ENCODE data around the gene MANBA. TPM values are rescaled to one million over a fixed set of nuclear protein-coding genes. Genes with fewer than 3 reads are reported as not detected.

Gene MANBA
- polyA plus RNA-seq, 2 of the 4 experiments (the other 2 are of a cell fraction): 9.3 to 10.4 TPM

- ChIA-PET POLR2A (interaction anchor here (1.9 kb wide), 1 partner anchor 35 kb away, joined by 5 read pairs; the partner anchor contains the start of gene UBE2D3), CTCF (interaction anchor here (0.8 to 1.6 kb wide), 2 partner anchors 172 kb away, joined by 3 to 5 read pairs; no protein-coding TSS in a partner anchor)
- Histone ChIP-seq H3K9me3 (0 out of 3 replicates have a peak, but pooled peaks cover 4% of the 10 kb centered on the region), H3K4me1 (peaks cover 5% of the 10 kb centered on the region; the same call in 1 of the 3 replicates), H3K4me2 (no peak overlapping the region), H3K4me3 (no peak overlapping the region), H3K27ac (no peak overlapping the region)
- DNase-seq (ENCODE audit: low read depth in 1 of 2, low spot score in 1 of 2) (no peak), ATAC-seq (peak in 1 of 2 experiments; percentile 16; a peak in 1 of 6 replicates), FAIRE-seq (no peak)
- no peak for TF ChIP-seq ZSCAN20 (CRISPR knock-in tag; IDR thresholded peaks at IDR 0.05)
- TF ChIP-seq RFX5 (IDR thresholded peaks at IDR 0.05): no peak
- no peak for TF ChIP-seq BCL3 (IDR thresholded peaks at IDR 0.05)
- no peak for TF ChIP-seq FOSB (CRISPR knock-in tag; IDR thresholded peaks at IDR 0.05)
- TF ChIP-seq HOXB5 (CRISPR knock-in tag; IDR thresholded peaks at IDR 0.05): no peak
- TF ChIP-seq POLR2AphosphoS2 (conservative IDR thresholded peaks at IDR 0.05; ENCODE audit: low read length): peak; percentile 75; the same call in 1 of the 2 replicates
- no peak for TF ChIP-seq ZNF302 (CRISPR knock-in tag; IDR thresholded peaks at IDR 0.05)
- TF ChIP-seq ELK1 (IDR thresholded peaks at IDR 0.05; ENCODE audit: low read depth, low read length): no peak
- 93% methylated on average over 2 of the region's 2 CpGs for WGBS (ENCODE audit: missing lambda C conversion rate)
Measured at GRCh38 chr4:102792361-102792936, 31.7 kb upstream of the MANBA start.

- no peak for FAIRE-seq
- 84% methylated on average over 5 of the region's 7 CpGs for WGBS (ENCODE audit: missing lambda C conversion rate)
- Histone ChIP-seq H3K9me3 (0 out of 3 replicates have a peak, but pooled peaks cover 4% of the 10 kb centered on the region), H3K4me1 (peaks cover 5% of the 10 kb centered on the region; the same call in 1 of the 3 replicates), H3K4me2 (no peak overlapping the region), H3K4me3 (no peak overlapping the region), H3K27ac (no peak overlapping the region)
- POLR2A ChIA-PET: no interaction called here
- TF ChIP-seq NR3C1 (IDR thresholded peaks at IDR 0.05) (no peak), JUN (IDR thresholded peaks at IDR 0.05) (no peak), HOXB5 (CRISPR knock-in tag; IDR thresholded peaks at IDR 0.05) (no peak), GATA3 (IDR thresholded peaks at IDR 0.05; ENCODE audit: borderline replicate concordance) (no peak), ELK1 (IDR thresholded peaks at IDR 0.05; ENCODE audit: low read depth, low read length) (no peak), HEYL (CRISPR knock-in tag; IDR thresholded peaks at IDR 0.05) (no peak), RARB (CRISPR knock-in tag; IDR thresholded peaks at IDR 0.05) (no peak), HDAC2 (IDR thresholded peaks at IDR 0.05) (no peak), BCL3 (IDR thresholded peaks at IDR 0.05) (no peak), NPAS2 (CRISPR knock-in tag; IDR thresholded peaks at IDR 0.05; ENCODE audit: borderline replicate concordance) (no peak), ZC3H11A (IDR thresholded peaks at IDR 0.05) (no peak)
- CTCF ChIA-PET: interaction anchor here (0.7 to 1.6 kb wide), 2 partner anchors 171 to 301 kb away, joined by 3 to 5 read pairs; no protein-coding TSS in a partner anchor
- DNase-seq (ENCODE audit: low read depth in 1 of 2, low spot score in 1 of 2): no peak
- no peak for ATAC-seq
Measured at GRCh38 chr4:102791318-102791835, 30.6 kb upstream of the MANBA start.

GRCh38 chr4:102789317-102789717 is 28.5 kb upstream of the MANBA start:
- Histone ChIP-seq H3K4me1 (peaks cover 5% of the 10 kb centered on the region; the same call in 1 of the 3 replicates), H3K27ac (peak overlapping the region in 1 of 2 experiments; percentile 36; a peak in 2 of 6 replicates), H3K9me3 (0 out of 3 replicates have a peak, but pooled peaks cover 4% of the 10 kb centered on the region), H3K4me3 (no peak overlapping the region), H3K4me2 (no peak overlapping the region)
- CTCF ChIA-PET: interaction anchor here (1.8 kb wide), 1 partner anchor 28 kb away, joined by 4 read pairs; the partner anchor contains the start of gene MANBA
- DNase-seq (ENCODE audit: low read depth in 1 of 2, low spot score in 1 of 2): peak in 1 of 2 experiments; percentile 30
- 82% methylated on average over 3 of the region's 3 CpGs for WGBS (ENCODE audit: missing lambda C conversion rate)
- POLR2A ChIA-PET: no interaction called here
- FAIRE-seq: no peak
- ATAC-seq: peak in 1 of 2 experiments; percentile 39; a peak in 3 of 6 replicates
- TF ChIP-seq CBX2 (IDR thresholded peaks at IDR 0.05; ENCODE audit: borderline replicate concordance, low read depth) (no peak), TP53 (CRISPR knock-in tag; IDR thresholded peaks at IDR 0.05) (no peak), MAFK (IDR thresholded peaks at IDR 0.05; ENCODE audit: partially characterized antibody) (peak; percentile 99), FOSL2 (IDR thresholded peaks at IDR 0.05) (no peak), FOSL2 (CRISPR knock-in tag; IDR thresholded peaks at IDR 0.05) (no peak), GATA3 (IDR thresholded peaks at IDR 0.05; ENCODE audit: borderline replicate concordance) (no peak), MAX (IDR thresholded peaks at IDR 0.05) (no peak), MAZ (IDR thresholded peaks at IDR 0.05; ENCODE audit: borderline replicate concordance, low read depth, low read length) (no peak), POLR2AphosphoS2 (conservative IDR thresholded peaks at IDR 0.05; ENCODE audit: low read length) (no peak), ESRRA (IDR thresholded peaks at IDR 0.05; ENCODE audit: borderline replicate concordance, low read length) (no peak), KDM5A (IDR thresholded peaks at IDR 0.05) (no peak), HOXB5 (CRISPR knock-in tag; IDR thresholded peaks at IDR 0.05) (no peak), NFE2L2 (conservative IDR thresholded peaks at IDR 0.05; ENCODE audit: low read length) (peak; percentile 92), NPAS2 (CRISPR knock-in tag; IDR thresholded peaks at IDR 0.05; ENCODE audit: borderline replicate concordance) (no peak), RCOR1 (IDR thresholded peaks at IDR 0.05; ENCODE audit: low read depth, low read length) (no peak), RFX5 (IDR thresholded peaks at IDR 0.05) (no peak)

Data from A549 (cell line).